ENCODE measurements around the gene SSR4. TPM values are rescaled to one million over a fixed set of nuclear protein-coding genes. Genes with fewer than 3 reads are reported as not detected.

The SSR4 gene
- polyA plus RNA-seq, 2 of the 4 experiments (the other 2 are of a cell fraction) = 212 to 352 TPM

DNA sequence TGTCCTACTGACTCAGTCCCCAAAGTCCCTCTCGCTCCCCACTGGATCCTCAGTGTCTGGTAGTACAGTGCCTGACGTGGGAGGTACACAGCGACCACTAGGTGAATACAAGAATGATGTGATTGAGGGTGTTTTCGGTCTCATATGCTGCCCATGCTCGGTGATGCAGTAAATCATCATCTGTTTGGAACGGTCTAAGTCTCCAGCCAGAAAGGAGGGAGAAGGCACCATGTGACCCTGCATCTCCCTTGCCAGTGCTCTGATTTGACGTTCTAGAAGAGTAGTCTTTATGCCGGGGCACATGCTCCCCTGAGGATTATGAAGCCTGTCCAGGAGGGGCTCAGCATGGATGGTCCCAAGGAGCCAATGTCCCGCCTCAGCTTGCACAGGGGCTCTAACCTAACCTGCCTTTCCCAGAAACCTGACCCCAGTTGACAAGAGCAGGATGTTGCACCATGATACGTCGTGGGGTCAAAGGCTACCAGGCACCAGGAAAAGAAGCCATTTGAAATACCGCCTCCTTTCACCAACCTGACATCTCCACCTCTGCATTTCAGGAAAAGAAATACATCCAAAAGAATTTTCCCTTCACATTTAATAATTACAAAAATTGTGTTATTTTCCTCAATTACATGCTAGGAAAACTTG, 44.2 kb upstream of the SSR4 start:
- no peak for DNase-seq (ENCODE audit: low read depth in 1 of 2, low spot score in 1 of 2)
- TF ChIP-seq RCOR1 (IDR thresholded peaks at IDR 0.05; ENCODE audit: low read depth, low read length) (no peak), FOSB (CRISPR knock-in tag; IDR thresholded peaks at IDR 0.05) (no peak), GATA3 (IDR thresholded peaks at IDR 0.05; ENCODE audit: borderline replicate concordance) (no peak), MAFK (IDR thresholded peaks at IDR 0.05; ENCODE audit: partially characterized antibody) (no peak), RFX5 (IDR thresholded peaks at IDR 0.05) (no peak), POLR2A (IDR thresholded peaks at IDR 0.05; ENCODE audit: low read length) (no peak), ZNF302 (CRISPR knock-in tag; IDR thresholded peaks at IDR 0.05) (no peak), ZC3H11A (IDR thresholded peaks at IDR 0.05) (no peak), CEBPB (IDR thresholded peaks at IDR 0.05) (no peak), RNF2 (IDR thresholded peaks at IDR 0.05; ENCODE audit: borderline replicate concordance, low read depth) (no peak), PHF8 (IDR thresholded peaks at IDR 0.05; ENCODE audit: borderline replicate concordance, low read depth) (no peak), FOXS1 (CRISPR knock-in tag; IDR thresholded peaks at IDR 0.05) (no peak), NFE2L2 (conservative IDR thresholded peaks at IDR 0.05; ENCODE audit: low read length) (no peak)
- TF ChIP-seq, protein P1, sequence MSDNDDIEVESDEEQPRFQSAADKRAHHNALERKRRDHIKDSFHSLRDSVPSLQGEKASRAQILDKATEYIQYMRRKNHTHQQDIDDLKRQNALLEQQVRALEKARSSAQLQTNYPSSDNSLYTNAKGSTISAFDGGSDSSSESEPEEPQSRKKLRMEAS (IDR thresholded peaks at IDR 0.05) = no peak
- TF ChIP-seq, protein P2, sequence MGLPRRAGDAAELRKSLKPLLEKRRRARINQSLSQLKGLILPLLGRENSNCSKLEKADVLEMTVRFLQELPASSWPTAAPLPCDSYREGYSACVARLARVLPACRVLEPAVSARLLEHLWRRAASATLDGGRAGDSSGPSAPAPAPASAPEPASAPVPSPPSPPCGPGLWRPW (IDR thresholded peaks at IDR 0.05) = no peak
- TF ChIP-seq, protein P3, sequence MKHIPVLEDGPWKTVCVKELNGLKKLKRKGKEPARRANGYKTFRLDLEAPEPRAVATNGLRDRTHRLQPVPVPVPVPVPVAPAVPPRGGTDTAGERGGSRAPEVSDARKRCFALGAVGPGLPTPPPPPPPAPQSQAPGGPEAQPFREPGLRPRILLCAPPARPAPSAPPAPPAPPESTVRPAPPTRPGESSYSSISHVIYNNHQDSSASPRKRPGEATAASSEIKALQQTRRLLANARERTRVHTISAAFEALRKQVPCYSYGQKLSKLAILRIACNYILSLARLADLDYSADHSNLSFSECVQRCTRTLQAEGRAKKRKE (CRISPR knock-in tag; IDR thresholded peaks at IDR 0.05; ENCODE audit: low read depth) = no peak
- TF ChIP-seq, protein P4, sequence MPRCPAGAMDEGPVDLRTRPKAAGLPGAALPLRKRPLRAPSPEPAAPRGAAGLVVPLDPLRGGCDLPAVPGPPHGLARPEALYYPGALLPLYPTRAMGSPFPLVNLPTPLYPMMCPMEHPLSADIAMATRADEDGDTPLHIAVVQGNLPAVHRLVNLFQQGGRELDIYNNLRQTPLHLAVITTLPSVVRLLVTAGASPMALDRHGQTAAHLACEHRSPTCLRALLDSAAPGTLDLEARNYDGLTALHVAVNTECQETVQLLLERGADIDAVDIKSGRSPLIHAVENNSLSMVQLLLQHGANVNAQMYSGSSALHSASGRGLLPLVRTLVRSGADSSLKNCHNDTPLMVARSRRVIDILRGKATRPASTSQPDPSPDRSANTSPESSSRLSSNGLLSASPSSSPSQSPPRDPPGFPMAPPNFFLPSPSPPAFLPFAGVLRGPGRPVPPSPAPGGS (IDR thresholded peaks at IDR 0.05) = no peak
- no peak for FAIRE-seq
- Histone ChIP-seq H3K4me1 (no peaks in the 10 kb centered on the region), H3K4me3 (no peak overlapping the region), H3K9me3 (no peaks in the 10 kb centered on the region), H3K4me2 (no peak overlapping the region), H3K27ac (no peak overlapping the region)
- CTCF ChIA-PET = interaction anchor here (2.2 kb wide), 1 partner anchor 13 kb away, joined by 7 read pairs; the partner anchor contains the start of gene PLXNB3
- 39% methylated on average over 11 of the region's 12 CpGs for WGBS (ENCODE audit: missing lambda C conversion rate)
- ATAC-seq = no peak
- POLR2A ChIA-PET = no interaction called here

DNA sequence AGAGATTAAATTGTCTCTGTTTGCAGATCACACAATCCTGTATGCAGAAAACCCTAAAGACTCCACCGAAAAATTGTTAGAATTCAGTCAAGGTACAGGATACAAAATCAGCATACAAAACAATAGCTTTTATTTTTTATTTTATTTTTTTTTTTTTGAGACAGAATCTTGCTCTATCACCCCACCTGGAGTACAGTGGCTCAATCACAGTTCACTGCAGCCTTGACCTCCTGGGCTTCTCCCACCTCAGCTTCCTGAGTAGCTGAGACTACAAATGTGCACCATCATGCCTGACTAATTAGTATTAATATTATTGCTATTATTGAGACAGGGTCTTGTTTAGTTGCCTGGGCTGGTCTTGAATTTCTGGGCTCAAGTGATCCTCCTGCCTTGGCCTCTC, 39.3 kb upstream of the SSR4 start:
- TF ChIP-seq POLR2A (IDR thresholded peaks at IDR 0.05; ENCODE audit: low read length) (no peak), RCOR1 (IDR thresholded peaks at IDR 0.05; ENCODE audit: low read depth, low read length) (no peak), BHLHE40 (IDR thresholded peaks at IDR 0.05; ENCODE audit: low read depth, low read length) (no peak), MAFK (IDR thresholded peaks at IDR 0.05; ENCODE audit: partially characterized antibody) (no peak), EHMT2 (IDR thresholded peaks at IDR 0.05; ENCODE audit: low read depth) (no peak), HDAC2 (IDR thresholded peaks at IDR 0.05) (no peak), ZC3H11A (IDR thresholded peaks at IDR 0.05) (no peak), HOXA7 (CRISPR knock-in tag; IDR thresholded peaks at IDR 0.05) (no peak), TP53 (CRISPR knock-in tag; IDR thresholded peaks at IDR 0.05) (no peak), EP300 (IDR thresholded peaks at IDR 0.05) (no peak), MYC (IDR thresholded peaks at IDR 0.05; ENCODE audit: borderline replicate concordance, low read length) (no peak), NFE2L2 (conservative IDR thresholded peaks at IDR 0.05; ENCODE audit: low read length) (no peak), CHD4 (IDR thresholded peaks at IDR 0.05; ENCODE audit: borderline replicate concordance) (no peak), JUN (IDR thresholded peaks at IDR 0.05) (no peak)
- TF ChIP-seq, protein P5, sequence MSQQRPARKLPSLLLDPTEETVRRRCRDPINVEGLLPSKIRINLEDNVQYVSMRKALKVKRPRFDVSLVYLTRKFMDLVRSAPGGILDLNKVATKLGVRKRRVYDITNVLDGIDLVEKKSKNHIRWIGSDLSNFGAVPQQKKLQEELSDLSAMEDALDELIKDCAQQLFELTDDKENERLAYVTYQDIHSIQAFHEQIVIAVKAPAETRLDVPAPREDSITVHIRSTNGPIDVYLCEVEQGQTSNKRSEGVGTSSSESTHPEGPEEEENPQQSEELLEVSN (IDR thresholded peaks at IDR 0.05; ENCODE audit: borderline replicate concordance, low read depth) = no peak
- TF ChIP-seq, protein P4 (IDR thresholded peaks at IDR 0.05) = no peak
- TF ChIP-seq, protein P6, sequence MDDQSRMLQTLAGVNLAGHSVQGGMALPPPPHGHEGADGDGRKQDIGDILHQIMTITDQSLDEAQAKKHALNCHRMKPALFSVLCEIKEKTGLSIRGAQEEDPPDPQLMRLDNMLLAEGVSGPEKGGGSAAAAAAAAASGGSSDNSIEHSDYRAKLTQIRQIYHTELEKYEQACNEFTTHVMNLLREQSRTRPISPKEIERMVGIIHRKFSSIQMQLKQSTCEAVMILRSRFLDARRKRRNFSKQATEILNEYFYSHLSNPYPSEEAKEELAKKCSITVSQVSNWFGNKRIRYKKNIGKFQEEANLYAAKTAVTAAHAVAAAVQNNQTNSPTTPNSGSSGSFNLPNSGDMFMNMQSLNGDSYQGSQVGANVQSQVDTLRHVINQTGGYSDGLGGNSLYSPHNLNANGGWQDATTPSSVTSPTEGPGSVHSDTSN (IDR thresholded peaks at IDR 0.05) = no peak
- TF ChIP-seq, protein P3 (CRISPR knock-in tag; IDR thresholded peaks at IDR 0.05; ENCODE audit: low read depth) = no peak
- no peak for ATAC-seq
- H3K4me1 ChIP-seq = no peaks in the 10 kb centered on the region
- FAIRE-seq = no peak
- no peak overlapping the region for H3K4me2 ChIP-seq
- DNase-seq (ENCODE audit: low read depth in 1 of 2, low spot score in 1 of 2) = no peak
- H3K4me3 ChIP-seq = no peak overlapping the region
- 47% methylated on average over 1 of the region's 1 CpG for WGBS (ENCODE audit: missing lambda C conversion rate)
- peaks cover 9% of the 10 kb centered on the region for H3K9me3 ChIP-seq
- CTCF ChIA-PET = interaction anchor here (1.5 to 2.8 kb wide), 2 partner anchors 8 to 145 kb away, joined by 4 to 17 read pairs; partner anchors contain the start of gene PLXNB3
- POLR2A ChIA-PET = no interaction called here
- no peak overlapping the region for H3K27ac ChIP-seq

Measured in A549 (cell line).